Lung (tissue), 16 donors: ENCODE data around the gene SLC35E4. TPM values are rescaled to one million over a fixed set of nuclear protein-coding genes. Genes with fewer than 3 reads are reported as not detected.
A peak's percentile ranks its signal among the peaks of the same experiment; 100 is the strongest.

ENCODE experiments used
- ATAC-seq: fragments of 200-7000 bp; cut with Tn5 transposase; one replicate; pipeline ENCODE4 v1.9.1; 2020; ENCODE audit warnings: moderate number of reproducible peaks; ENCODE audit not compliant: insufficient read depth, low FRiP score
- DNase-seq, 3 donors: peaks; one replicate each; pipeline ENCODE4 v3.0.0-alpha.2; 2013 to 2017
- H3K27ac ChIP-seq, 2 donors: one replicate each; pipeline ENCODE4 v1.5.1; 2013; ENCODE audit warnings: mild to moderate bottlenecking in 2 of 2, moderate library complexity in 2 of 2, control low read depth in 1 of 2, inconsistent platforms in 1 of 2, low read depth in 1 of 2, low read length in 1 of 2
- H3K27me3 ChIP-seq, 3 donors: one replicate each; pipeline ENCODE4 v1.5.1; 2013; ENCODE audit warnings: low read length in 2 of 3; ENCODE audit not compliant: control insufficient read depth in 3 of 3, insufficient read depth in 3 of 3
- H3K36me3 ChIP-seq, 4 donors: one replicate each; pipeline ENCODE4 v1.5.1; 2013; ENCODE audit warnings: low read length in 4 of 4, mild to moderate bottlenecking in 1 of 4, moderate library complexity in 1 of 4; ENCODE audit not compliant: control insufficient read depth in 4 of 4, insufficient read depth in 4 of 4
- H3K4me1 ChIP-seq, 5 donors: one replicate each; pipeline ENCODE4 v1.5.1; 2013; ENCODE audit warnings: low read length in 5 of 5, mild to moderate bottlenecking in 2 of 5, moderate library complexity in 1 of 5; ENCODE audit not compliant: control insufficient read depth in 5 of 5, insufficient read depth in 5 of 5
- H3K4me3 ChIP-seq: one replicate; pipeline ENCODE4 v1.5.1; 2013; ENCODE audit warnings: mild to moderate bottlenecking, control low read depth, moderate library complexity
- H3K9ac ChIP-seq, 2 donors: one replicate each; pipeline ENCODE4 v1.5.1; 2013; ENCODE audit warnings: low read length in 2 of 2, control low read depth in 1 of 2; ENCODE audit not compliant: insufficient read depth in 1 of 2
- H3K9me3 ChIP-seq, 4 donors: one replicate each; pipeline ENCODE4 v1.5.1; 2013; ENCODE audit warnings: low read length in 3 of 4, mild to moderate bottlenecking in 1 of 4, moderate library complexity in 1 of 4; ENCODE audit not compliant: control insufficient read depth in 4 of 4, insufficient read depth in 3 of 4
- WGBS, 2 donors: extraction: QIAGEN DNeasy Blood & Tissue Kit; methylation state at CpG; one replicate each; pipeline ENCODE4 v1.1.7; 2013; 5-methylcytosine and 5-hydroxymethylcytosine counted together
- long read RNA-seq, 5 donors: transcript quantifications; one replicate each; lab custom pipeline, GENCODE V29; 2026
- polyA plus RNA-seq, 2 donors: library from polyadenylated mRNA; stranded (reverse); fragments of 200-250 nt; gene quantifications; one replicate each; pipeline ENCODE4 v1.2.1, GENCODE V29; 2013
- total RNA-seq, 2 donors: library from RNA; depleted of rRNA in 1 of 2; stranded (reverse); fragments of >200 nt in 1 of 2; gene quantifications; one replicate each; pipeline ENCODE4 v1.2.1, GENCODE V29; 2014 to 2021
- TF ChIP-seq, protein P1 (sequence below): IDR thresholded peaks from 2 replicates; pipeline ENCODE4 v1.5.1; 2012; ENCODE audit warnings: mild to moderate bottlenecking; ENCODE audit errors: control extremely low read depth, extremely low read depth
- donor health status: control.
- donor health status: control.
- donor health status: Bipolar disorder and iron deficiency.
- donor health status: healthy.
- donor health status: DM: yes; HTN: yes; CAD: no.

The SLC35E4 gene, protein sequence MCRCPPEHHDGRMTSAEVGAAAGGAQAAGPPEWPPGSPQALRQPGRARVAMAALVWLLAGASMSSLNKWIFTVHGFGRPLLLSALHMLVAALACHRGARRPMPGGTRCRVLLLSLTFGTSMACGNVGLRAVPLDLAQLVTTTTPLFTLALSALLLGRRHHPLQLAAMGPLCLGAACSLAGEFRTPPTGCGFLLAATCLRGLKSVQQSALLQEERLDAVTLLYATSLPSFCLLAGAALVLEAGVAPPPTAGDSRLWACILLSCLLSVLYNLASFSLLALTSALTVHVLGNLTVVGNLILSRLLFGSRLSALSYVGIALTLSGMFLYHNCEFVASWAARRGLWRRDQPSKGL
- total RNA-seq, result 1 to 10 TPM; 1.6 to 4.8 TPM
- 1 to 10 TPM; 2.1 to 4.4 TPM for polyA plus RNA-seq
- long read RNA-seq, donor 1, partial matches to known transcripts, result 5 of 6 reads
- long read RNA-seq, donor 1, other reads (novel, unspliced or antisense), result 0 of 6 reads
- long read RNA-seq, donor 2, result 0 reads
- long read RNA-seq, donor 3, partial matches to known transcripts, result 5 of 6 reads
- long read RNA-seq, donor 3, other reads (novel, unspliced or antisense), result 0 of 6 reads
- long read RNA-seq, donor 4, result 0 reads
- long read RNA-seq, donor 5, result 0 reads

DNA sequence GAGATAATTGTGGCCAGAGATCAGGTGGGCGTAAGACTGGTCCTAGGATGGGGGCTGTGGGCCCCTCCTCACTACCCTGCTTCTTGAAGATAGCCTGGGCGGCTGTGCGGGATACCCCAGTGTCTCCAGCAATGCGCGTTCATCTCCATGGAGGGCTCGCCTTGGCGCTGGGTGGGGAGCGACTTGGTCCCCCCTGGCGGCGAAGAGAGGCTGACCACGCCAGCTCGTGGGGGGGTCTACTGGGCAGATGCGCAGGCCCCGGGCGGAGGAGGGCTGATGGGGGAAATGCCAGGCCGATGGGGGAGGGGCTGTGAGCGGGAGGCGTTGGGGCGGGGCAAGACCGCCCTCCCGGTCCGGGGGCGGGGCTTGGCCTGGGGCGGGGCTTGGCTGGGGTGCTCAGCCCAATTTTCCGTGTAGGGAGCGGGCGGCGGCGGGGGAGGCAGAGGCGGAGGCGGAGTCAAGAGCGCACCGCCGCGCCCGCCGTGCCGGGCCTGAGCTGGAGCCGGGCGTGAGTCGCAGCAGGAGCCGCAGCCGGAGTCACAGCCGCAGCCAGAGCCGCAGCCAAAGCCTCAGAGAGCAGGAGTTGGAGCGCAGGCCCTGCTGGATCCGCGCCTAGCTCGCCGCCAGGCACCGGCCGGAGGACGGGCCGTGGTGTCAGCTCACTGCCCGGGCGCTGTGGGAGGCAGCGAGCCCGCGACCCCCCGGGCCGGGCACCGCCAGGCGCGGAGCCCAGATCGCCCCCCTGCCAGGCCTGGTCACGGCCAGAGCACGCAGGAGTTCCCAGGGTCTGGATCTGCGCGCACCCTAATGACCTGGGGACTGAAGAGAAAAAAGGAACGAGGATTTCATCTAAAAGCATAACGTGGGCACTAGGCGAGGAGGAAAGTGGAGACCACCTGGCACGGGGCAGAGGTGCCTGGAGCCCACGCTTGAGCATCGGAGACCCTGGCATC, at the start of gene SLC35E4:
Gene SLC35E4, plus strand, starts transcription at position 509 of the 953 bp plus-strand sequence. CDS start 670 bp downstream, outside the sequence.
- H3K36me3 ChIP-seq, result no peaks in the 10 kb centered on the region
- no peaks in the 10 kb centered on the region for H3K27me3 ChIP-seq
- peak; percentile 92 to 94 (median 94) for DNase-seq
- H3K27ac ChIP-seq, result peak within 1 kb of the TSS; percentile 87 to 91
- peaks cover 0 to 22% (median 12%) of the 10 kb centered on the region in 5 donors for H3K4me1 ChIP-seq
- TF ChIP-seq, protein P1, sequence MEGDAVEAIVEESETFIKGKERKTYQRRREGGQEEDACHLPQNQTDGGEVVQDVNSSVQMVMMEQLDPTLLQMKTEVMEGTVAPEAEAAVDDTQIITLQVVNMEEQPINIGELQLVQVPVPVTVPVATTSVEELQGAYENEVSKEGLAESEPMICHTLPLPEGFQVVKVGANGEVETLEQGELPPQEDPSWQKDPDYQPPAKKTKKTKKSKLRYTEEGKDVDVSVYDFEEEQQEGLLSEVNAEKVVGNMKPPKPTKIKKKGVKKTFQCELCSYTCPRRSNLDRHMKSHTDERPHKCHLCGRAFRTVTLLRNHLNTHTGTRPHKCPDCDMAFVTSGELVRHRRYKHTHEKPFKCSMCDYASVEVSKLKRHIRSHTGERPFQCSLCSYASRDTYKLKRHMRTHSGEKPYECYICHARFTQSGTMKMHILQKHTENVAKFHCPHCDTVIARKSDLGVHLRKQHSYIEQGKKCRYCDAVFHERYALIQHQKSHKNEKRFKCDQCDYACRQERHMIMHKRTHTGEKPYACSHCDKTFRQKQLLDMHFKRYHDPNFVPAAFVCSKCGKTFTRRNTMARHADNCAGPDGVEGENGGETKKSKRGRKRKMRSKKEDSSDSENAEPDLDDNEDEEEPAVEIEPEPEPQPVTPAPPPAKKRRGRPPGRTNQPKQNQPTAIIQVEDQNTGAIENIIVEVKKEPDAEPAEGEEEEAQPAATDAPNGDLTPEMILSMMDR, result peak; percentile 1
- peak within 1 kb of the TSS; percentile 65 for H3K4me3 ChIP-seq
- no peaks in the 10 kb centered on the region for H3K9me3 ChIP-seq
- WGBS, 2 donors, result 1% methylated on average over 55 to 75 of the region's 75 CpGs
- H3K9ac ChIP-seq, result peak within 1 kb of the TSS in 1 of 2 donors; percentile 67
- ATAC-seq, result peak; percentile 95

DNA sequence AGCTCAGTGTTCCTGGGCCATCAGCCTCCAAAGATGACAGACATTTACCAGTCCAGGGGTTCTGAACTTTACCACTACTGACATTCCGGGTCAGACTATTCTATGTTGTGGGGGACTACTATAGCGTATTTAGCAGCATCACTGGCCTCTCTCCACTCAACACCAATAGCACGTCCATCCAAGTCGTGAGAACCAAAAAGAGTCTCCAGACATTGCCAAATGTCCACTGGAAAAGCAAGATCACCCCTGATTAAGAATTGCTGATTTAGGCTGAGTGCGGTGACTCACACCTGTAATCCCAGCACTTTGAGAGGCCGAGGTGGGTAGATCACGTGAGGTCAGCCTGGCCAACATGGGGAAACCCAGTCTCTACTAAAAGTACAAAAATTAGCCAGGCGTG, 49.2 kb upstream of the SLC35E4 start:
- ATAC-seq (no peak), DNase-seq (no peak)
- Histone ChIP-seq H3K27ac (no peak overlapping the region), H3K4me1 (peaks cover 0 to 12% (median 7%) of the 10 kb centered on the region in 5 donors), H3K9me3 (peaks cover 0 to 4% (median 0%) of the 10 kb centered on the region in 4 donors), H3K27me3 (no peaks in the 10 kb centered on the region), H3K36me3 (peaks cover 34 to 73% (median 41%) of the 10 kb centered on the region in 4 donors), H3K9ac (no peak overlapping the region), H3K4me3 (no peak overlapping the region)
- TF ChIP-seq, protein P1, result no peak
- 96 to 98% methylated on average over 8 of the region's 8 CpGs for WGBS, 2 donors

DNA sequence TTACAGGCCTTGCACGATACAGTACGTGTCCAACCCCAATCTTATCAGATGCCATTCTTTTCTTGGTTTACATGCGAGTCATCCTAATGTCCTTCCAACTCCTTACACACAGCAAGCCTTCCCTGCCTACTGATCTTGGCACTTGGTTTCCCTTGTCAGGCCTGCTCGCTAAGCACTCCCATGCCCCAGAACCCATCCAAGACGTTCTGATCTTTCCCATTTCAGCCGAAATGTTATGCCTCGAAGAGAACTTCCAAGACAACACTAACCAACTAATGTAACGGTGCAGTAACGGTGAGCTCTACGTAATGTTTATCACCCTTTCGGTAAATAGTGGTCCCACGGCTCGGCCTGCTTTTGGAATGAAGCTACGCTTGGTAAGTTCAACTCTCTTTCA, 44.4 kb upstream of the SLC35E4 start:
- Histone ChIP-seq H3K9ac (peak overlapping the region; percentile 91 to 92), H3K27me3 (no peaks in the 10 kb centered on the region), H3K4me3 (peak overlapping the region; percentile 95), H3K4me1 (peaks cover 4 to 15% (median 7%) of the 10 kb centered on the region in 5 donors), H3K27ac (peak overlapping the region in 1 of 2 donors; percentile 30), H3K36me3 (peaks cover 7 to 27% (median 21%) of the 10 kb centered on the region in 4 donors), H3K9me3 (no peaks in the 10 kb centered on the region)
- TF ChIP-seq, protein P1, result no peak
- DNase-seq (no peak), ATAC-seq (no peak)
- WGBS, 2 donors, result 4 to 5% methylated on average over 14 of the region's 14 CpGs
